Endothelial cell of umbilical vein (primary cell): ENCODE results near the gene USB1.

Experiments
- CTCF ChIP-seq, 2 donors: IDR thresholded peaks; 1 replicate in 1 of 2; 2 replicates in 1 of 2; pipeline ENCODE4 v1.5.1; 2011; ENCODE audit warnings: low read length in 2 of 2, mild to moderate bottlenecking in 2 of 2, moderate library complexity in 2 of 2, control low read depth in 1 of 2, inconsistent platforms in 1 of 2, low read depth in 1 of 2; ENCODE audit not compliant: insufficient read depth in 1 of 2; ENCODE audit errors: extremely low read depth in 1 of 2
- EZH2 ChIP-seq: IDR thresholded peaks from 2 replicates; pipeline ENCODE4 v1.6.1; 2012; ENCODE audit warnings: borderline replicate concordance, low read depth, mild to moderate bottlenecking, moderate library complexity, low read length, inconsistent platforms; ENCODE audit not compliant: severe bottlenecking
- FOS ChIP-seq: IDR thresholded peaks from 2 replicates; pipeline ENCODE4 v1.6.1; 2011; ENCODE audit warnings: mild to moderate bottlenecking, low read length, moderate library complexity, borderline replicate concordance; ENCODE audit not compliant: insufficient read depth

GRCh38 chr16:57970319-57970718, 30.9 kb upstream of the USB1 start:
- no peak for TF ChIP-seq CTCF (IDR thresholded peaks at IDR 0.05; ENCODE audit: extremely low read depth in 1 of 2, insufficient read depth in 1 of 2, low read depth in 1 of 2, low read length in 2 of 2)
- TF ChIP-seq FOS = no peak
- TF ChIP-seq EZH2 = no peak
